H9 (cell line): ENCODE measurements around the gene SEMA3C. TPM values are rescaled to one million over a fixed set of nuclear protein-coding genes. Genes with fewer than 3 reads are reported as not detected.

Experiments used
- DNase-seq: peaks from one replicate; pipeline ENCODE4 v3.0.0-alpha.2; 2017
- H2AFZ ChIP-seq: one replicate; pipeline ENCODE4 v1.6.1; 2013; ENCODE audit warnings: mild to moderate bottlenecking, low read length, control low read depth, moderate library complexity
- H2AK5ac ChIP-seq: 2 replicates; pipeline ENCODE4 v1.6.1; 2013; ENCODE audit warnings: low read length, control low read depth, mixed read lengths; ENCODE audit not compliant: insufficient read length
- H2BK120ac ChIP-seq: one replicate; pipeline ENCODE4 v1.6.1; 2013; ENCODE audit warnings: low read depth, mild to moderate bottlenecking, low read length, control low read depth, inconsistent platforms; ENCODE audit not compliant: poor library complexity, severe bottlenecking
- H2BK12ac ChIP-seq: 2 replicates; pipeline ENCODE4 v1.6.1; 2013; ENCODE audit warnings: low read length, control low read depth, mixed read lengths, low read depth; ENCODE audit not compliant: insufficient read length
- H2BK15ac ChIP-seq: 2 replicates; pipeline ENCODE4 v1.6.1; 2013; ENCODE audit warnings: low read depth, low read length, control low read depth
- H2BK20ac ChIP-seq: one replicate; pipeline ENCODE4 v1.6.1; 2013; ENCODE audit warnings: low read depth, mild to moderate bottlenecking, low read length, control low read depth, inconsistent platforms; ENCODE audit not compliant: poor library complexity, severe bottlenecking
- H2BK5ac ChIP-seq: 2 replicates; pipeline ENCODE4 v1.6.1; 2013; ENCODE audit warnings: low read length, control low read depth, mixed read lengths; ENCODE audit not compliant: insufficient read length
- H3K14ac ChIP-seq: 2 replicates; pipeline ENCODE4 v1.6.1; 2013; ENCODE audit warnings: low read length, control low read depth; ENCODE audit not compliant: insufficient read depth
- H3K18ac ChIP-seq: 2 replicates; pipeline ENCODE4 v1.6.1; 2013; ENCODE audit warnings: low read depth, mild to moderate bottlenecking, mixed read lengths, low read length, control low read depth; ENCODE audit not compliant: insufficient read length
- H3K23ac ChIP-seq: 2 replicates; pipeline ENCODE4 v1.6.1; 2013; ENCODE audit warnings: low read length, control low read depth, mixed read lengths, low read depth; ENCODE audit not compliant: insufficient read length
- H3K23me2 ChIP-seq: 2 replicates; pipeline ENCODE4 v1.6.1; 2013; ENCODE audit warnings: low read depth, mild to moderate bottlenecking, mixed read lengths, low read length, control low read depth; ENCODE audit not compliant: insufficient read length, poor library complexity, severe bottlenecking
- H3K27ac ChIP-seq: 2 replicates; pipeline ENCODE4 v1.5.1; 2013; ENCODE audit warnings: low read length, control low read depth, mixed read lengths, low read depth; ENCODE audit not compliant: insufficient read length
- H3K27me3 ChIP-seq: 2 replicates; pipeline ENCODE4 v1.6.1; 2013; ENCODE audit warnings: low read length, control low read depth, inconsistent platforms; ENCODE audit not compliant: insufficient read depth
- H3K4ac ChIP-seq: 2 replicates; pipeline ENCODE4 v1.6.1; 2013; ENCODE audit warnings: low read depth, mild to moderate bottlenecking, control low read depth, inconsistent platforms, low read length, moderate library complexity
- H3K4me1 ChIP-seq: 2 replicates; pipeline ENCODE4 v1.6.1; 2013; ENCODE audit warnings: low read length, control low read depth, inconsistent platforms; ENCODE audit not compliant: insufficient read depth
- H3K4me2 ChIP-seq: 2 replicates; pipeline ENCODE4 v1.6.1; 2013; ENCODE audit warnings: low read length, control low read depth, mixed read lengths; ENCODE audit not compliant: insufficient read length, insufficient read depth
- H3K56ac ChIP-seq: 2 replicates; pipeline ENCODE4 v1.6.1; 2013; ENCODE audit warnings: low read depth, mild to moderate bottlenecking, mixed read lengths, low read length, control low read depth; ENCODE audit not compliant: insufficient read length
- H3K79me1 ChIP-seq: 2 replicates; pipeline ENCODE4 v1.6.1; 2013; ENCODE audit warnings: low read depth, mild to moderate bottlenecking, moderate library complexity, low read length, control low read depth, inconsistent platforms; ENCODE audit not compliant: insufficient read depth, poor library complexity, severe bottlenecking
- H3K79me2 ChIP-seq: 2 replicates; pipeline ENCODE4 v1.6.1; 2013; ENCODE audit warnings: low read length, control low read depth, inconsistent platforms; ENCODE audit not compliant: insufficient read depth
- H3K9ac ChIP-seq: 2 replicates; pipeline ENCODE4 v1.6.1; 2013; ENCODE audit warnings: low read length, control low read depth, mixed read lengths; ENCODE audit not compliant: insufficient read length; ENCODE audit errors: extremely low read depth
- H3K9me3 ChIP-seq: one replicate; pipeline ENCODE4 v1.6.1; 2013; ENCODE audit warnings: low read depth, low read length, inconsistent platforms; ENCODE audit not compliant: control insufficient read depth
- H3T11ph ChIP-seq: one replicate; pipeline ENCODE4 v1.6.1; 2013; ENCODE audit warnings: mild to moderate bottlenecking, low read length, control low read depth, inconsistent platforms
- H4K20me1 ChIP-seq: one replicate; pipeline ENCODE4 v1.6.1; 2013; ENCODE audit not compliant: control insufficient read depth, insufficient read length, insufficient read depth
- H4K5ac ChIP-seq: 2 replicates; pipeline ENCODE4 v1.6.1; 2013; ENCODE audit warnings: low read depth, mild to moderate bottlenecking, mixed read lengths, low read length, control low read depth; ENCODE audit not compliant: insufficient read length
- H4K8ac ChIP-seq: replicated peaks from 2 replicates; pipeline ENCODE4 v1.6.1; 2013; ENCODE audit warnings: low read length, control low read depth, mixed read lengths, low read depth; ENCODE audit not compliant: insufficient read length
- H4K91ac ChIP-seq: 2 replicates; pipeline ENCODE4 v1.6.1; 2013; ENCODE audit warnings: low read depth, mild to moderate bottlenecking, moderate library complexity, mixed read lengths, low read length, control low read depth; ENCODE audit not compliant: insufficient read length
- H3K27ac Mint-ChIP-seq, 3 experiments: 2 replicates in 2 of 3; 3 replicates in 1 of 3; pipeline ENCODE4 v1.8.0; 2020 to 2021; ENCODE audit warnings: mixed read lengths in 3 of 3, mild to moderate bottlenecking in 1 of 3, moderate library complexity in 1 of 3
- H3K27me3 Mint-ChIP-seq: 2 replicates; pipeline ENCODE4 v1.8.0; 2021; ENCODE audit warnings: low read depth, mild to moderate bottlenecking, moderate library complexity, mixed read lengths
- H3K36me3 Mint-ChIP-seq, 3 experiments: 2 replicates in 2 of 3; 3 replicates in 1 of 3; pipeline ENCODE4 v1.8.0; 2020 to 2021; ENCODE audit warnings: low read depth in 3 of 3, mixed read lengths in 3 of 3; ENCODE audit not compliant: insufficient read depth in 1 of 3
- H3K4me1 Mint-ChIP-seq, 2 experiments: 2 replicates each; pipeline ENCODE4 v1.8.0; 2020; ENCODE audit warnings: mixed read lengths in 2 of 2
- H3K4me3 Mint-ChIP-seq, 2 experiments: 2 replicates in 1 of 2; 3 replicates in 1 of 2; pipeline ENCODE4 v1.8.0; 2020 to 2021; ENCODE audit warnings: mild to moderate bottlenecking in 2 of 2, mixed read lengths in 2 of 2, moderate library complexity in 1 of 2
- H3K9me3 Mint-ChIP-seq, 2 experiments: 2 replicates in 1 of 2; 3 replicates in 1 of 2; pipeline ENCODE4 v1.8.0; 2020; ENCODE audit warnings: mild to moderate bottlenecking in 2 of 2, mixed read lengths in 2 of 2, moderate library complexity in 1 of 2
- CTCF ChIP-seq: fragments of 200-600 bp; sonication (generic); conservative IDR thresholded peaks from 3 replicates; pipeline ENCODE4 v1.8.0; 2021; ENCODE audit warnings: antibody characterized with exemption, mild to moderate bottlenecking
- WGBS: extraction: QIAGEN DNeasy Blood & Tissue Kit; methylation state at CpG from one replicate; pipeline ENCODE4 v1.1.7; 2013; ENCODE audit warnings: missing lambda C conversion rate, low lambda C conversion rate, mixed read lengths; ENCODE audit not compliant: insufficient read length; ENCODE audit errors: extremely low coverage; 5-methylcytosine and 5-hydroxymethylcytosine counted together
- total RNA-seq: library from RNA; stranded (reverse); gene quantifications from 2 replicates; pipeline ENCODE4 v1.2.1, GENCODE V29; 2021

SEMA3C gene
- total RNA-seq, 1 experiment from 2014 or later: 1.6 TPM

- Histone ChIP-seq H2BK5ac (no peak overlapping the region), H2BK20ac (no peak overlapping the region), H3K9ac (no peak overlapping the region), H3K9me3 (no peaks in the 10 kb centered on the region), H4K20me1 (no peaks in the 10 kb centered on the region), H3K79me1 (no peaks in the 10 kb centered on the region), H4K8ac (no peak overlapping the region), H2BK120ac (no peak overlapping the region), H2BK12ac (no peak overlapping the region), H3K4me1 (no peaks in the 10 kb centered on the region), H2AK5ac (no peak overlapping the region), H3K79me2 (no peaks in the 10 kb centered on the region), H3K23me2 (no peaks in the 10 kb centered on the region), H4K5ac (no peak overlapping the region), H3K56ac (no peak overlapping the region), H3K4ac (no peak overlapping the region), H3T11ph (no peak overlapping the region), H3K27me3 (no peaks in the 10 kb centered on the region), H3K27ac (no peak overlapping the region), H2AFZ (no peak overlapping the region), H3K14ac (no peak overlapping the region), H4K91ac (no peak overlapping the region), H3K18ac (no peak overlapping the region), H3K23ac (no peak overlapping the region), H2BK15ac (no peak overlapping the region), H3K4me2 (no peak overlapping the region)
- Mint-ChIP-seq H3K27me3 (no peaks in the 10 kb centered on the region; the same call in 1 of the 2 replicates), H3K4me3 (no peak overlapping the region), H3K9me3 (no peaks in the 10 kb centered on the region), H3K36me3 (no peaks in the 10 kb centered on the region), H3K27ac (no peak overlapping the region; a peak in 1 of 7 replicates), H3K4me1 (peaks cover 0 to 4% of the 10 kb centered on the region in 2 experiments; a peak in 2 of 4 replicates)
- DNase-seq: no peak
- TF ChIP-seq CTCF: no peak
- no CpG with 5 or more reads among the region's 5 CpGs for WGBS
Observed at GRCh38 chr7:80935991-80936780, 17.3 kb upstream of the SEMA3C start.
